Coronary artery (tissue), 2 donors: Measurements from ENCODE around the gene C11orf71.
A peak's percentile ranks its signal among the peaks of the same experiment; 100 is the strongest.

Source experiments
- DNase-seq: peaks from one replicate; pipeline ENCODE4 v3.0.0-alpha.2; 2017; ENCODE audit warnings: low spot score
- H3K27ac ChIP-seq, 2 donors: fragments of 200-600 bp; sonication (generic); one replicate each; pipeline ENCODE4 v1.5.1; 2016 to 2019
- H3K4me3 ChIP-seq: fragments of 200-600 bp; sonication (generic); 2 replicates; pipeline ENCODE4 v1.5.1; 2016; ENCODE audit warnings: mild to moderate bottlenecking, moderate library complexity
- TF ChIP-seq, protein P1 (sequence below): fragments of 200-600 bp; sonication (generic); IDR thresholded peaks from one replicate; pipeline ENCODE4 v1.5.1; 2019; ENCODE audit warnings: antibody characterized with exemption

Gene C11orf71

DNA sequence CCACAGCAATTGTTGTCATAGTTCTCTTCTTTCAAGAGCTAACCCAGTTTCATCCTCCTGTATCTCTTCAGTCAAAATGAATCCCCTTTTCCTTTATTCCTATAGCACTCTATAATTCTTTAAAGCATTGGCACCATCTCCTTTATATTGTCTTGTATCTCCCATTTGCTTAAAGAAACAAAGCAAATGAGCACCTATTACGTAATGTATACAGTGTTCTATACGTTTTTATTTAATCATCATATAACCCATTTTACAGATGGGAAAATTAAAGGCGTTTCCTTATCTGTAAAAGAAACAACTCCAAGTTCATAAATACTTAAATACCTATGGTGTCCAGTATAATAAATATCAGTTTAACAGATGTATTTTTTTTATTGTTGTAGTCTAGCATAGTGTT lies 32.6 kb upstream of the C11orf71 start:
- no peak overlapping the region for H3K4me3 ChIP-seq
- TF ChIP-seq, protein P1, sequence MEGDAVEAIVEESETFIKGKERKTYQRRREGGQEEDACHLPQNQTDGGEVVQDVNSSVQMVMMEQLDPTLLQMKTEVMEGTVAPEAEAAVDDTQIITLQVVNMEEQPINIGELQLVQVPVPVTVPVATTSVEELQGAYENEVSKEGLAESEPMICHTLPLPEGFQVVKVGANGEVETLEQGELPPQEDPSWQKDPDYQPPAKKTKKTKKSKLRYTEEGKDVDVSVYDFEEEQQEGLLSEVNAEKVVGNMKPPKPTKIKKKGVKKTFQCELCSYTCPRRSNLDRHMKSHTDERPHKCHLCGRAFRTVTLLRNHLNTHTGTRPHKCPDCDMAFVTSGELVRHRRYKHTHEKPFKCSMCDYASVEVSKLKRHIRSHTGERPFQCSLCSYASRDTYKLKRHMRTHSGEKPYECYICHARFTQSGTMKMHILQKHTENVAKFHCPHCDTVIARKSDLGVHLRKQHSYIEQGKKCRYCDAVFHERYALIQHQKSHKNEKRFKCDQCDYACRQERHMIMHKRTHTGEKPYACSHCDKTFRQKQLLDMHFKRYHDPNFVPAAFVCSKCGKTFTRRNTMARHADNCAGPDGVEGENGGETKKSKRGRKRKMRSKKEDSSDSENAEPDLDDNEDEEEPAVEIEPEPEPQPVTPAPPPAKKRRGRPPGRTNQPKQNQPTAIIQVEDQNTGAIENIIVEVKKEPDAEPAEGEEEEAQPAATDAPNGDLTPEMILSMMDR: no peak
- no peak overlapping the region for H3K27ac ChIP-seq
- DNase-seq: no peak

DNA sequence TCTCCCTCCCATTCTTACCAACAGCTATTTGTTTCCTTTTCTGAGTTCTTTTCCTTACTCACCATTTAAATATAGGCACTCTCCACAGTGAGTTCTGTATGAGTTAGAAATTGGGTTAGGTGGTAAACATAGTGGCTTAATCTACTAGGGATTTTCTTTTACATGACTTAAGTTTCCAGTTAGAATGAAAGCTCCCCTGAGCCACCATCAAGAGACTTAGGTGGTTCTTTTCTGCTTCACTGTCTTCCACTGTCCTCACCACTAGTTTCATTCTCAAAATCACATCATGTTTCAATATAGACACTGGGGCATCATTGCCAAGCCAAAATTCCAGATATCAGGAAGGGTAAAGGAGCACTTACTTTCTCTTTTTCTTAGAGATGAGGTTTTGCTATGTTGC lies 30.0 kb upstream of the C11orf71 start:
- no peak overlapping the region for H3K4me3 ChIP-seq
- no peak overlapping the region for H3K27ac ChIP-seq
- no peak for DNase-seq
- TF ChIP-seq, protein P1: no peak

DNA sequence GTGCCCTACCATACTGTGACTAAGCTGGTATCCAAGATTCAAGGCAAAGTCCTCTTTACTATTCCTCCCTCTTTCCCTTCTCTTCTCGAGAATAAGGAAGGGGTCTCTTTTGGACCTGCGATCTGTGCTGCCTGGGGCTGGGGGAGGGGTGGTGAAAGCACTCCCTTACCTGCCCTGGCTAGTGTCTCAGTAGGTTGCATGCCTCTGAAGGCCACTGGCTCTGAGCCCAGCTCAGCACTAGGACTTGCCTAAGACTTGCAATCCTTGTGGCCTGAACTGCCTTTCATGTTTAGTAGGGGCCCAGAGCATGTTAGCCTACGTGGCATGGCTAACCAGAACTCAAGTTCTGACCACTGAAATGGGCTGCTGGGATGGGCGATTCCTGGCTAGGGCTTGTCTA lies 26.0 kb upstream of the C11orf71 start:
- no peak overlapping the region for H3K4me3 ChIP-seq
- DNase-seq: no peak
- TF ChIP-seq, protein P1: no peak
- H3K27ac ChIP-seq: no peak overlapping the region

DNA sequence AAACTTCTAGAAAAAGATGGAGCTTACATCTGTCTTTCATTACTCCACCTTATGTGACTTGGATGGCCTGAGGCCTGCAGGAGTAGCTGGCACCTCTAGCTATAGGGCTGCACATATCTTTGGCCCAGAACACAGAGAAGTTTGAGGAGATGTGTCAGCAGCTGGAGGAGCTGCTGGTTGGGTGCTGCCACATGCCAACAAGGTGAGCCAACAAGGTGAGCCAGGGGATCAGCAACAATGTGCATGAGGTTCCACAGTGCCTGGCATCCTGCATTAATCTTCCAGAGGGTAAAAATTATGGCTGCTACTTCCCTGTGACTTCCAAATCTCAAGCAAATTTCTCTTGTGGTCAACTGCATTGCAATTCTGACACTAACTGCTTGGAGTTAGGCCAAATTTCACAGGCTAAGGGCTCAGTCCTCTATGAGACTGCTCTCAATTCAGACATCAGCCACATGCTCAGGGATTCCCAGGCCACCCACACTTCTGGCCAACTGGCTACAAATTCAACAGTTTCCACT lies 16.2 kb upstream of the C11orf71 start:
- Histone ChIP-seq H3K27ac (no peak overlapping the region), H3K4me3 (no peak overlapping the region)
- TF ChIP-seq, protein P1: no peak
- no peak for DNase-seq

DNA sequence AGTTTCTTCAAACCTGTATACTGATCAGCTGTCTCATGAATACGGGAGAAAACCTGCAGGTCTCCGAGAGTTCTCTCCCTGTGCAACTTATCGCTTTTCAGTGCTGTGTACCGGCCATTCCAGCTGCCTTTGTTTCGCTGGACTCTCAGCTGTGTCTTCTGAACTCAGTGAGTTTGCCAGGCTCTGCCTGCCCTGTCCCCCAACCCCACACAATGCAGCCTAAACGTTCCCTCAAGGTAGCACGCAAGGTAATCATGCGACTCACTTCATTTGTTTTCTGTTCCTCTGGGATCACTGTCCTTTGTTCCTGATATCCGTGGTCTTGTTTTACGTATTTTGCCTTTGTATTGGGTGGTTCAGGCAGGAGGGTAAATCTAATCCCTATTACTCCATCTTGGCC lies 13.6 kb upstream of the C11orf71 start:
- Histone ChIP-seq H3K27ac (no peak overlapping the region), H3K4me3 (no peak overlapping the region)
- DNase-seq: no peak
- TF ChIP-seq, protein P1: no peak

DNA sequence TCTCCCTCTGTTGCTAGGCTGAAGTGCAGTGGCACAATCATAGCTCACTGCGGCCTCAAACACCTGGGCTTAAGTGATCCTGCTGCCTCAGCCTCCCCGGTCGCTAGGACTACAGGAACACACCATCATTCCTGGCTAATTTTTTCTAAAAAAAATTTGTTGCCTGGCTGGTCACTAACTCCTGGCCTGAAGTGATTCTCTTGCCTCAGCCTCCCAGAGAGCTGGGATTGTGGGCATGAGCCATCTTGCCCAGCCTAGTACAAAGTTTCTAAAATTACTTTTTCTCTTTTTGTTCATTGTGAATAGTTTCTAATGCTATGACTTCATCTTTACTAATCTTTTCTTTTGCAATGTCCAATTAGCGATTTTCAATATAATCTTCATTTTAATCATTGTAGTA lies 12.6 kb upstream of the C11orf71 start:
- TF ChIP-seq, protein P1: no peak
- DNase-seq: no peak
- Histone ChIP-seq H3K4me3 (no peak overlapping the region), H3K27ac (no peak overlapping the region)

DNA sequence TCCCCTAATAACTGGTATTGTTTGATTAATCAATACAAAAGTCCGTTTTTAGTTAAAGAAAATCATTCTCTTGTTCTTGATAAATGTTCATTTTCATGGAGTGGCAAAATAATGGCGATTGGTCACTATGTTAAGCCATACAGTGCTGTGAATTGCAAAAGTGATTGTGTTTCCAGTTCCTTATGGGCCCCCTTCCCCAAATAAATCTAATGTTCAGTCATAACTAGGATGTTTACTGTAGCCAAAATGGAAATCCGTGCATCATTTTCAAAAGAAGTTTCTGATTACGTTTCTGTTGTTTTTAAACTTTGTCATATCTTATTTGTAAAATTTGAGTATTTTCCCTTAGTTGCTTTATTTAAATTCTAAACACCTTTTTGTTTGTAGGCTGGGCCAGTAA lies 1.0 kb upstream of the C11orf71 start:
- Histone ChIP-seq H3K4me3 (peak overlapping the region; percentile 78), H3K27ac (peak overlapping the region; percentile 99)
- DNase-seq: no peak
- TF ChIP-seq, protein P1: no peak
